ENCODE measurements around the gene KIAA1217.

KIAA1217 gene

DNA sequence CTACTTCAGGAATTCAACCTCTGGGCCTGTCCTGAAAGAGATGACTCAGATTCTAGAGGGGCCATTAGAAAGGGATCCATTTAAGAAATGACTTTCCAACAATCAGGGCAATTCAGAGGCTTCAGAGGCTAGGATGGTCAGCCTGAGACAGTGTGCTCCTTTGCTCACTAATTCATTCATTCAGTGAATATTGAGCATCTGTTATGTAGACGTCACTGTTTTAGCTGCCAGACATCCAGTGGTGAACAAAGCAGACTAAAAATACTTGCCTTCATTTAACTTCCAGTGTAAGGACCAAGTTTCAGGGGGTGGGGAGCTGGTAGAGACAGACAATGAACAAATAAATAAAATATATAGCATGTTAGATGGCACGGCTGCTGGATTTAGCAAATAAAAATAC, 1.6 kb downstream of the KIAA1217 start:
- H3K36me3 ChIP-seq (ENCODE audit: insufficient read depth, low read length) = no peaks in the 10 kb centered on the region
- H3K4me1 ChIP-seq (ENCODE audit: insufficient read depth, low read length) = peaks cover 22% of the 10 kb centered on the region
- peak overlapping the region in 1 of 2 experiments; percentile 14; a peak in 1 of 4 replicates for H3K4me3 ChIP-seq (ENCODE audit: low read depth in 1 of 2, low read length in 2 of 2)
- no peak overlapping the region for H2AFZ ChIP-seq (ENCODE audit: low read depth, low read length)
- H3K9ac ChIP-seq (ENCODE audit: low read depth, low read length) = no peak overlapping the region
- no peak for ATAC-seq (ENCODE audit: insufficient read depth, low read depth)
- H3K4me2 ChIP-seq (ENCODE audit: insufficient read depth, low read length) = peak overlapping the region; percentile 57; the same call in 1 of the 2 replicates
- H3K9me3 ChIP-seq (ENCODE audit: insufficient read depth, low read length, severe bottlenecking) = no peaks in the 10 kb centered on the region
- no peak for DNase-seq
- peaks cover 7% of the 10 kb centered on the region for H3K79me2 ChIP-seq (ENCODE audit: insufficient read depth, low read length)
- H4K20me1 ChIP-seq (ENCODE audit: insufficient read depth, low read length) = no peaks in the 10 kb centered on the region
- no peaks in the 10 kb centered on the region for H3K27me3 ChIP-seq (ENCODE audit: insufficient read depth, low read length, poor library complexity)
- TF ChIP-seq, protein P1, sequence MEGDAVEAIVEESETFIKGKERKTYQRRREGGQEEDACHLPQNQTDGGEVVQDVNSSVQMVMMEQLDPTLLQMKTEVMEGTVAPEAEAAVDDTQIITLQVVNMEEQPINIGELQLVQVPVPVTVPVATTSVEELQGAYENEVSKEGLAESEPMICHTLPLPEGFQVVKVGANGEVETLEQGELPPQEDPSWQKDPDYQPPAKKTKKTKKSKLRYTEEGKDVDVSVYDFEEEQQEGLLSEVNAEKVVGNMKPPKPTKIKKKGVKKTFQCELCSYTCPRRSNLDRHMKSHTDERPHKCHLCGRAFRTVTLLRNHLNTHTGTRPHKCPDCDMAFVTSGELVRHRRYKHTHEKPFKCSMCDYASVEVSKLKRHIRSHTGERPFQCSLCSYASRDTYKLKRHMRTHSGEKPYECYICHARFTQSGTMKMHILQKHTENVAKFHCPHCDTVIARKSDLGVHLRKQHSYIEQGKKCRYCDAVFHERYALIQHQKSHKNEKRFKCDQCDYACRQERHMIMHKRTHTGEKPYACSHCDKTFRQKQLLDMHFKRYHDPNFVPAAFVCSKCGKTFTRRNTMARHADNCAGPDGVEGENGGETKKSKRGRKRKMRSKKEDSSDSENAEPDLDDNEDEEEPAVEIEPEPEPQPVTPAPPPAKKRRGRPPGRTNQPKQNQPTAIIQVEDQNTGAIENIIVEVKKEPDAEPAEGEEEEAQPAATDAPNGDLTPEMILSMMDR (IDR thresholded peaks at IDR 0.05; ENCODE audit: borderline replicate concordance, extremely low read depth, low read length, poor library complexity, severe bottlenecking) = no peak
- no peak for TF ChIP-seq EZH2 (IDR thresholded peaks at IDR 0.05; ENCODE audit: borderline replicate concordance, low read depth, low read length, severe bottlenecking)
- H3K27ac ChIP-seq (ENCODE audit: low read length) = no peak overlapping the region

DNA sequence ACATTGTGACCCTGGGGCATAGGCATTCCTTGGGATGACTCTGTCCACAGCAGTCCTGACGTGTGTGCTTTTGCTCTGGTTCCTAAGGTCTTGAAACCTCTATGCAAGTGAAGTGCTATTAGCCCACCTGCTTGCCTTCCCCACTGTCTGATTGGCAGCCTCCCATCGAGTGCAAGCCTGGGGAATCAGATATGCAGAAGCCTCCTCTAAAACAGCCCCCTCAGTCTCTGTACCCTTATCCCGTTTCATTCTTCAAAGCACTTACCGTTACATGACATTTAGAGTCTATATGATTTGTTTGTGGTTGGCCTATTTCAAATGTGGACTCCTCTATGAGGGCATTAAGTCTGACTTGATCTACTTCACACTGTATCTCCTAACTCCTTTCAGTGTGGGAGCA, 4.3 kb downstream of the KIAA1217 start:
- peaks cover 20% of the 10 kb centered on the region for H3K4me1 ChIP-seq (ENCODE audit: insufficient read depth, low read length)
- H3K36me3 ChIP-seq (ENCODE audit: insufficient read depth, low read length) = no peaks in the 10 kb centered on the region
- ATAC-seq (ENCODE audit: insufficient read depth, low read depth) = no peak
- H4K20me1 ChIP-seq (ENCODE audit: insufficient read depth, low read length) = no peaks in the 10 kb centered on the region
- H3K4me2 ChIP-seq (ENCODE audit: insufficient read depth, low read length) = no peak overlapping the region
- no peak overlapping the region for H3K27ac ChIP-seq (ENCODE audit: low read length)
- no peak for DNase-seq
- H3K9me3 ChIP-seq (ENCODE audit: insufficient read depth, low read length, severe bottlenecking) = no peaks in the 10 kb centered on the region
- TF ChIP-seq EZH2 (IDR thresholded peaks at IDR 0.05; ENCODE audit: borderline replicate concordance, low read depth, low read length, severe bottlenecking) = no peak
- TF ChIP-seq, protein P1 (IDR thresholded peaks at IDR 0.05; ENCODE audit: borderline replicate concordance, extremely low read depth, low read length, poor library complexity, severe bottlenecking) = no peak
- H2AFZ ChIP-seq (ENCODE audit: low read depth, low read length) = no peak overlapping the region
- H3K27me3 ChIP-seq (ENCODE audit: insufficient read depth, low read length, poor library complexity) = no peaks in the 10 kb centered on the region
- H3K4me3 ChIP-seq (ENCODE audit: low read depth in 1 of 2, low read length in 2 of 2) = no peak overlapping the region
- H3K9ac ChIP-seq (ENCODE audit: low read depth, low read length) = no peak overlapping the region
- peaks cover 9% of the 10 kb centered on the region for H3K79me2 ChIP-seq (ENCODE audit: insufficient read depth, low read length)

DNA sequence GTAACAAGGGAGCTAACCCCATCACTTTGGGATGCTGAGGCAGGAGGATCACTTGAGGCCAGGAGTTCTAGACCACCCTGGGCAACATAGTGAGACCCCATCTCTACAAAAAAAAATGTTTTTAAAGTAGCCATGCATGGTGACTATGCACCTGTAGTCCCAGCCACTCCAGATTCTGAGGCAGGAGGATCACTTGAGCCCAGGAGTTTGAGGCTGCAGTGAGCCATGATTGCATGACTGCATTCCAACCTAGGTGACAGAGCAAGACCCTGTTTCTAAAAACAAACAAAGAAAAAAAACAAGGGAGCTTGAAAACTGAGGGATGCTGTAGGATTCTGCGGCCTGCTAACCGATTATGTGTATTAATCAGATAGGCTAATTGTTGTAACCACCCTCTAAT, 4.9 kb downstream of the KIAA1217 start:
- peaks cover 15% of the 10 kb centered on the region for H3K4me1 ChIP-seq (ENCODE audit: insufficient read depth, low read length)
- H3K9me3 ChIP-seq (ENCODE audit: insufficient read depth, low read length, severe bottlenecking) = no peaks in the 10 kb centered on the region
- H3K27ac ChIP-seq (ENCODE audit: low read length) = no peak overlapping the region
- no peak overlapping the region for H3K4me3 ChIP-seq (ENCODE audit: low read depth in 1 of 2, low read length in 2 of 2)
- H4K20me1 ChIP-seq (ENCODE audit: insufficient read depth, low read length) = no peaks in the 10 kb centered on the region
- H3K4me2 ChIP-seq (ENCODE audit: insufficient read depth, low read length) = no peak overlapping the region
- no peak overlapping the region for H2AFZ ChIP-seq (ENCODE audit: low read depth, low read length)
- H3K79me2 ChIP-seq (ENCODE audit: insufficient read depth, low read length) = peaks cover 9% of the 10 kb centered on the region
- H3K9ac ChIP-seq (ENCODE audit: low read depth, low read length) = no peak overlapping the region
- DNase-seq (no peak), ATAC-seq (ENCODE audit: insufficient read depth, low read depth) (no peak)
- no peaks in the 10 kb centered on the region for H3K36me3 ChIP-seq (ENCODE audit: insufficient read depth, low read length)
- TF ChIP-seq, protein P1 (IDR thresholded peaks at IDR 0.05; ENCODE audit: borderline replicate concordance, extremely low read depth, low read length, poor library complexity, severe bottlenecking) = no peak
- no peak for TF ChIP-seq EZH2 (IDR thresholded peaks at IDR 0.05; ENCODE audit: borderline replicate concordance, low read depth, low read length, severe bottlenecking)
- no peaks in the 10 kb centered on the region for H3K27me3 ChIP-seq (ENCODE audit: insufficient read depth, low read length, poor library complexity)

DNA sequence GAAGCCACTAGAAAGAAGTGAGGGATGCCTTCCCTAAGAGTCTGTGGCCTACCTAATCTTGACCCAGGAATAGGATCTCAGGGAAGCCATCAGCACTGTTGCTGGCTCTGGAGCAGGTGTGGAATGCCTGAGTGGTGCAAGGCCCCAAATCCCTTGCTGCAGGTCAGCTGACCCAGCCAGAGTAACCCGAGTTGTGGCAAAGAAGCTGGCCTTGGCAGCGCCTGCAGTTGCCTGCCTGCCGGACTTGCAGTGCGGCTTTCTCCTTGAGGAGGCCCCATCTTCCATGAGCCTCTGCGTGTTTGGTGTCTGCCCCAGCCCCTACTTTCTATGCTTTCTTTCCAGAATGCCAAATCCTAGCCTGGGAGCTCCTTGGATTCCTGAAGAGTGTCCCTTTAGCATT, 5.8 kb downstream of the KIAA1217 start:
- H3K4me1 ChIP-seq (ENCODE audit: insufficient read depth, low read length) = peaks cover 13% of the 10 kb centered on the region
- no peaks in the 10 kb centered on the region for H3K9me3 ChIP-seq (ENCODE audit: insufficient read depth, low read length, severe bottlenecking)
- no peak overlapping the region for H2AFZ ChIP-seq (ENCODE audit: low read depth, low read length)
- no peak overlapping the region for H3K4me2 ChIP-seq (ENCODE audit: insufficient read depth, low read length)
- H3K9ac ChIP-seq (ENCODE audit: low read depth, low read length) = no peak overlapping the region
- ATAC-seq (ENCODE audit: insufficient read depth, low read depth) (no peak), DNase-seq (no peak)
- TF ChIP-seq, protein P1 (IDR thresholded peaks at IDR 0.05; ENCODE audit: borderline replicate concordance, extremely low read depth, low read length, poor library complexity, severe bottlenecking) = no peak
- TF ChIP-seq EZH2 (IDR thresholded peaks at IDR 0.05; ENCODE audit: borderline replicate concordance, low read depth, low read length, severe bottlenecking) = no peak
- H3K27me3 ChIP-seq (ENCODE audit: insufficient read depth, low read length, poor library complexity) = no peaks in the 10 kb centered on the region
- H4K20me1 ChIP-seq (ENCODE audit: insufficient read depth, low read length) = no peaks in the 10 kb centered on the region
- H3K36me3 ChIP-seq (ENCODE audit: insufficient read depth, low read length) = no peaks in the 10 kb centered on the region; the same call in 1 of the 2 replicates
- peaks cover 7% of the 10 kb centered on the region for H3K79me2 ChIP-seq (ENCODE audit: insufficient read depth, low read length)
- H3K4me3 ChIP-seq (ENCODE audit: low read depth in 1 of 2, low read length in 2 of 2) = no peak overlapping the region
- H3K27ac ChIP-seq (ENCODE audit: low read length) = no peak overlapping the region
